Epithelial cell of esophagus (primary cell): Measurements from ENCODE around the gene SAT2.

ENCODE experiments used
- DNase-seq: peaks from one replicate; pipeline ENCODE4 v3.0.0; 2010; ENCODE audit warnings: low read depth
- H3K4me3 ChIP-seq: 2 replicates; pipeline ENCODE4 v1.5.1; 2011; ENCODE audit warnings: mild to moderate bottlenecking, low read length, control low read depth
- CTCF ChIP-seq: IDR thresholded peaks from 2 replicates; pipeline ENCODE4 v1.5.1; 2011; ENCODE audit warnings: low read depth, mild to moderate bottlenecking, low read length, control low read depth, inconsistent platforms; ENCODE audit not compliant: insufficient read depth; ENCODE audit errors: missing control alignments

The SAT2 gene

GRCh38 chr17:7591596-7591995 is 36.0 kb downstream of the SAT2 start:
- no peak for TF ChIP-seq CTCF
- DNase-seq: no peak
- H3K4me3 ChIP-seq: no peak overlapping the region

DNA sequence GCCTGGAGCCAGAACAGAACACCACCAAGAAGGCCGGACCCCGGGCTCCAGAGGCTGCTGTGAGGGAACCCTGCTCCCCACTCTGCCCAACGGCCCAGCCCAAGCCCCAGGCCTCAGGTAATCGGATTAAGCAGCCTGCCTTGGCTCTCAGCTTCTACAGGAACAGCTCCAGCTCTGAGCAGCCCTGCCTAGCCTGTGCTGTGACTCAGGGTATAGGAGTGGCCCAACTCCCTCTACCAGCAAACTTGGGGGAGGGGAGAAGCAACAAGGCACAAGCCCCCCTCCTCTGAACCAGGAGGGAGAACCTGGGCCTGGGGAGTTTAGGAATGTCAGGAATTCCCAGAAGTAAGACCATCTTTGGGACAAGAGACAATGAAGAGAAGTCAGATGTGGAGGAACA is 36.9 kb downstream of the SAT2 start:
- H3K4me3 ChIP-seq: peak overlapping the region; percentile 28
- DNase-seq: peak; percentile 86

DNA sequence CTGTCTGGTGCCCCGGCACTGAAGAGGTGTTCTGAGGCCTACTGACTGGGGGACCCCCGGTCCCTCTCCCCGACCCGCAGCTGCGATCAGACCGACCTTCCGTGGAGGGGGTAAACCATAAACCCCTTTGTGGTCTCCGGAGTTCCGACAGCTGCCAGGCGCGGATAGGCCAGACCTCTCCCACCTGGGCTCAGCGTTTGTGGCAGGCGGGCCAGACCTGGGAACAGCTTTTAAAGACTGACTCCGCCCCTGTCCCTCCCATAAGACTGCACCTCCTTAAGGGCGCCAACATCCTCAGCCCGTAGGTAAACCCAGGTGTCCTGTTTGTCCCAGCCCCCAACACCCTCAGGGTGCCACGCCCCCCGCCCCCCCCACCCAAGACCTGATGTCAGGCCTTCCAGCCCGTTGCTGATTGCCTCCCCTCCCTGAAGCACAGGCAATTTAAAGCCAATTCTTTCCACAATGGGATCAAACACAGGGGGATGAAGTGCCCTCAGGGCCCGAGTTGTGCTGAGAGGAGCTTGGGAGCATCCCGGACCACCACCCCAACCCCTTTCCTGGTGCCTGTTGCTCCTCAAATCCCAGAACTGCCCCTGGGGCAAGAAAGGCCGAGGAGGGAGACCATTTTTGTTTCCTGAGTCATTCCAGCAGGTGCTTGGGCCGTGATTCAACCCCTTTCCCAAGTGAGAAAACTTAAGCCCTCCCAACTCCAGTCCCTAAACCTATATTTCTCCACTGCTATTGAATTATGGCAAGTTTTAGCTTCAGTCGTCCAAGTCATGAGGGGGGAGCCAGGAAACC is 37.5 kb downstream of the SAT2 start, which contains the start of gene SOX15:
Gene SOX15 (minus strand): TSS at position 204 of the 801 bp plus-strand sequence. CDS start 418 bp downstream, outside the sequence.
- peak; percentile 90 for DNase-seq
- peak within 1 kb of the TSS; percentile 94 for H3K4me3 ChIP-seq
- no peak for TF ChIP-seq CTCF

More for the DNA sequence above, 36.9 kb downstream of the SAT2 start:
- TF ChIP-seq CTCF: no peak

DNA sequence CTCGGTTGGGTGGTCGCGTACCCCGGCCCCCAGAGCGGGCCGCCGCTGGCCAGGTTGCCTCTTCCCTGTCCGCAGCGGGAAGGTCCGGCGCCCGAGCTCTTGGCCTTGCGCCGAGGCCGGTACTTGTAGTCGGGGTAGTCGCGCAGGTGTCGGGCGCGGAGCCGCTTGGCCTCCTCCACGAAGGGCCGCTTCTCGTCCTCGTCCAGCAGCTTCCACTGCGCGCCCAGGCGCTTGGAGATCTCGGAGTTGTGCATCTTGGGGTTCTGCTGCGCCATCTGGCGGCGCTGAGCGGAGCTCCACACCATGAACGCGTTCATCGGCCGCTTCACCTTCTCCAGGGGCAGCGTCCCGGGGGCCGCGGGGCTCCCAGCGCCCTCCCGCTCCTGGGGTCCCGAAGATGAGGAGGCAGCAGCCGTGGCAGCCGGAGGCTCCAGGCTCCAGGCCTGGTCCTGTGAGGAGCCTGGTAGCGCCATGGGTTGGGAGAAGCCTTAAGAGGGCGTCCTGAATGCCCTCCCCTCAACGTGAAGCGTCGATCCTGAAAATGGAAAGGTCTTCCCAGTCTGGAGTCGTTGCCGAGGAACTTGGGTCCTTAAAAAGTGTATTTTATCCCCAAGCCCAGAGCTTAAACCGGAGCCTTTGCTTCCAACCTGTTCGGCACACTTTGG is 38.3 kb downstream of the SAT2 start:
- peak; percentile 83 for TF ChIP-seq CTCF
- peak overlapping the region; percentile 94 for H3K4me3 ChIP-seq
- peak; percentile 93 for DNase-seq

- no peak for TF ChIP-seq CTCF
- DNase-seq: peak; percentile 42
- H3K4me3 ChIP-seq: peak overlapping the region; percentile 94
Measured at GRCh38 chr17:7588553-7589203, 38.9 kb downstream of the SAT2 start.

GRCh38 chr17:7587420-7588151 is 40.0 kb downstream of the SAT2 start:
- peak; percentile 8 for TF ChIP-seq CTCF
- peak; percentile 85 for DNase-seq
- H3K4me3 ChIP-seq: peak overlapping the region; percentile 94
